Caco-2 (cell line): Measurements from ENCODE around the gene RILP. TPM values are rescaled to one million over a fixed set of nuclear protein-coding genes. Genes with fewer than 3 reads are reported as not detected.
"Not testable (repeated sequence)": the region's sequence is repeated elsewhere in the genome, so short reads cannot be mapped to it uniquely, and the experiment has no call there.

Experiments
- BruUV-seq: library from RNA; stranded (reverse); fragments of 400-500 nt; replicated peaks from 2 replicates; lab custom pipeline; 2021; lab: Mats Ljungman, UMichigan
- CTCF ChIA-PET: fragments of 300-600 bp; sonication (Branson Sonifier 250); formaldehyde crosslinking; loops from one replicate; lab custom pipeline; 2022; ENCODE audit warnings: antibody characterized with exemption; lab: Charles Lee
- POLR2A ChIA-PET: fragments of 300-600 bp; sonication (Branson Sonifier 250); formaldehyde crosslinking; loops from one replicate; lab custom pipeline; 2022; ENCODE audit warnings: antibody characterized with exemption; lab: Charles Lee
- DNase-seq, 2 experiments: peaks; one replicate each; pipeline versions ENCODE4 v3.0.0 to v3.0.0-alpha.2; 2020 to 2022
- H3K27me3 ChIP-seq: replicated peaks from 2 replicates; pipeline ENCODE4 v1.6.0; 2011; ENCODE audit warnings: low read length; ENCODE audit not compliant: control insufficient read depth, insufficient read depth
- H3K36me3 ChIP-seq: 2 replicates; pipeline ENCODE4 v1.5.1; 2011; ENCODE audit warnings: low read length; ENCODE audit not compliant: control insufficient read depth, insufficient read depth
- H3K4me1 ChIP-seq: fragments of 250-450 bp; sonication (Bioruptor Pico); 2 replicates; pipeline ENCODE4 v1.5.1; 2020; ENCODE audit warnings: mild to moderate bottlenecking
- H3K4me3 ChIP-seq: 2 replicates; pipeline ENCODE4 v1.5.1; 2011; ENCODE audit warnings: low read depth, mild to moderate bottlenecking, control low read depth, low read length
- H3K9me3 ChIP-seq: fragments of 250-450 bp; sonication (Bioruptor Pico); 2 replicates; pipeline ENCODE4 v1.5.1; 2020; ENCODE audit warnings: mild to moderate bottlenecking, moderate library complexity
- H3K27ac Mint-ChIP-seq: one replicate; pipeline ENCODE4 v1.8.0; 2022; ENCODE audit warnings: mixed read lengths; ENCODE audit not compliant: unreplicated experiment
- H3K27me3 Mint-ChIP-seq: one replicate; pipeline ENCODE4 v1.8.0; 2022; ENCODE audit warnings: mixed read lengths; ENCODE audit not compliant: insufficient read depth, unreplicated experiment
- H3K36me3 Mint-ChIP-seq: one replicate; pipeline ENCODE4 v1.8.0; 2022; ENCODE audit warnings: mild to moderate bottlenecking, mixed read lengths; ENCODE audit not compliant: insufficient read depth, unreplicated experiment
- H3K4me1 Mint-ChIP-seq: one replicate; pipeline ENCODE4 v1.8.0; 2022; ENCODE audit warnings: low read depth, mixed read lengths; ENCODE audit not compliant: unreplicated experiment
- H3K4me3 Mint-ChIP-seq: one replicate; pipeline ENCODE4 v1.8.0; 2022; ENCODE audit warnings: mild to moderate bottlenecking, moderate library complexity, mixed read lengths; ENCODE audit not compliant: unreplicated experiment
- H3K9me3 Mint-ChIP-seq: one replicate; pipeline ENCODE4 v1.8.0; 2022; ENCODE audit warnings: mixed read lengths; ENCODE audit not compliant: unreplicated experiment
- intact Hi-C: fragments of 100-400 bp; cut with micrococcal nuclease; formaldehyde crosslinking; loops from one replicate; pipeline ENCODE4 v1.10.0; 2022; ENCODE audit not compliant: unreplicated experiment
- total RNA-seq: library from RNA; stranded (reverse); gene quantifications from 2 replicates; pipeline ENCODE4 v1.2.3, GENCODE V29; 2022
- TF ChIP-seq, protein P1 (sequence below), 2 experiments: fragments of 200-600 bp in 1 of 2; IDR thresholded peaks; 1 replicate in 1 of 2; 2 replicates in 1 of 2; pipeline versions ENCODE4 v1.5.1 to v1.8.0; 2011 to 2022; ENCODE audit warnings: antibody characterized with exemption in 1 of 2, control low read depth in 1 of 2, inconsistent platforms in 1 of 2, low read depth in 1 of 2, low read length in 1 of 2, mild to moderate bottlenecking in 1 of 2, moderate library complexity in 1 of 2; ENCODE audit not compliant: insufficient read depth in 1 of 2, severe bottlenecking in 1 of 2, unreplicated experiment in 1 of 2

The RILP gene
- total RNA-seq, 1 experiment from 2014 or later: 4.2 TPM

DNA sequence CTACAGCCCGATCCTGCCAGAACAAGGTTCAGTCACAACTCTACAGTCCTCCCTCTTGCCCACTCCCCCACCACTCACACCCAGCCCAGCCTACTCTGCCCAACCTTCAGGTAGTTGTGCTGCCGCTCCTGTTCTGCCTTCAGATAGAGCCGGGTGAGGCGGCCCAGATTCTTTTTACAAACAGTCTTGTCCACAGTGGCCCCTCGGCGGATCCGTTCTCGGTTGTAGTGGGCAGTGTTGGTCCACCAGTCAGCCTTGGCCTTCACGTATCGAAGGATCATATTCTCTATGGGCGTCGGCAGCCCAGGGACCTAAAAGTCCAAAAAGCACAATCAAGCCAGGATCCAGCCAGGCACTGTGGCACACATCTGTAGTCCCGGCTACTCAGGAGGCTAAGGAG lies 26.7 kb upstream of the RILP start:
- Mint-ChIP-seq H3K9me3 (no peaks in the 10 kb centered on the region), H3K4me1 (no peaks in the 10 kb centered on the region), H3K36me3 (peaks cover 98% of the 10 kb centered on the region), H3K27me3 (no peaks in the 10 kb centered on the region), H3K27ac (no peak overlapping the region), H3K4me3 (no peak overlapping the region)
- peaks cover 17% of the 10 kb centered on the region for H3K36me3 ChIP-seq
- H3K4me3 ChIP-seq: no peak overlapping the region
- H3K4me1 ChIP-seq: no peaks in the 10 kb centered on the region
- no peak for DNase-seq
- BruUV-seq: no TSS peak
- no peaks in the 10 kb centered on the region for H3K9me3 ChIP-seq
- CTCF ChIA-PET: no interaction called here
- TF ChIP-seq, protein P1, sequence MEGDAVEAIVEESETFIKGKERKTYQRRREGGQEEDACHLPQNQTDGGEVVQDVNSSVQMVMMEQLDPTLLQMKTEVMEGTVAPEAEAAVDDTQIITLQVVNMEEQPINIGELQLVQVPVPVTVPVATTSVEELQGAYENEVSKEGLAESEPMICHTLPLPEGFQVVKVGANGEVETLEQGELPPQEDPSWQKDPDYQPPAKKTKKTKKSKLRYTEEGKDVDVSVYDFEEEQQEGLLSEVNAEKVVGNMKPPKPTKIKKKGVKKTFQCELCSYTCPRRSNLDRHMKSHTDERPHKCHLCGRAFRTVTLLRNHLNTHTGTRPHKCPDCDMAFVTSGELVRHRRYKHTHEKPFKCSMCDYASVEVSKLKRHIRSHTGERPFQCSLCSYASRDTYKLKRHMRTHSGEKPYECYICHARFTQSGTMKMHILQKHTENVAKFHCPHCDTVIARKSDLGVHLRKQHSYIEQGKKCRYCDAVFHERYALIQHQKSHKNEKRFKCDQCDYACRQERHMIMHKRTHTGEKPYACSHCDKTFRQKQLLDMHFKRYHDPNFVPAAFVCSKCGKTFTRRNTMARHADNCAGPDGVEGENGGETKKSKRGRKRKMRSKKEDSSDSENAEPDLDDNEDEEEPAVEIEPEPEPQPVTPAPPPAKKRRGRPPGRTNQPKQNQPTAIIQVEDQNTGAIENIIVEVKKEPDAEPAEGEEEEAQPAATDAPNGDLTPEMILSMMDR (IDR thresholded peaks at IDR 0.05; ENCODE audit: insufficient read depth in 1 of 2, low read depth in 1 of 2, low read length in 1 of 2, severe bottlenecking in 1 of 2, unreplicated experiment in 1 of 2): no peak
- intact Hi-C loops: no loop called here
- no peaks in the 10 kb centered on the region for H3K27me3 ChIP-seq
- POLR2A ChIA-PET: no interaction called here

DNA sequence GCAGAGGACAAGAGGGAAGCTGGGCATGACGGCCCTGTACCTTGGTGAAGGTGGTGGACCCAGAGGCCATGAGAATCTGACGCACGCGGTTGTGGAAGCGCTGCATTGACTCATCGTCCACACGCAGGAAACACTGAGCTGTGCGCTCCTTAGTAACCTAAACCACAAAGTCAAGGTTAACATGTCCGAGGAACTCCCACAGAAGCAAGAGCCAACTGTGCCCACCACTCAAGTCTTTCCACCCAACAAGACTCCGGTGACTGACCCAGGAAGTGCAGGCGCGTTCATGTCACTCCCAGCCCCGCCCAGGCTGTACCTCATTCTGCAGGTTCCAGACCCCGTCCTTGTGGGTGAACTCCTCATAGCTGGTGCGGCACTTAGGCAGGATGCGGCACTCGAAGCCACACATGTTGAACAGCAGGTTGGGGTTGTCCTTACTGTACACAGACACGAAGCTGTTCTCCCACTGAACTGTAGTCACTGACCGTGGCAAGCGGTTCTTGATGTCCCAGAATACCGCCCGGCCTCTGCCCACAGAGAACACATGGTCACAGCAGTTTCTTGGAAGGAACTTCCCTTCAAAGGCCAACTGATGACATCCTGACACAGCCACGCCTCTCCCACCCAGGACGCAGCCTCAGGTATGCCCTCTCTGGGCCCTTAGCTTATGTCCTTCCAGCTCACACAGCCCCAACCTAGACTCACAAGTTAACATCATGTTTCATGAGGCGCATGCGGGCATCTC lies 23.5 kb upstream of the RILP start:
- Histone ChIP-seq H3K9me3 (no peaks in the 10 kb centered on the region), H3K4me1 (no peaks in the 10 kb centered on the region), H3K27me3 (no peaks in the 10 kb centered on the region), H3K36me3 (peaks cover 3% of the 10 kb centered on the region), H3K4me3 (no peak overlapping the region)
- H3K36me3 Mint-ChIP-seq: peaks cover 98% of the 10 kb centered on the region
- H3K9me3 Mint-ChIP-seq: no peaks in the 10 kb centered on the region
- H3K4me3 Mint-ChIP-seq: no peak overlapping the region
- intact Hi-C loops: no loop called here
- CTCF ChIA-PET: no interaction called here
- POLR2A ChIA-PET: interaction anchor here (1.1 kb wide), 1 partner anchor 43 kb away, joined by 7 read pairs; no protein-coding TSS in a partner anchor
- BruUV-seq: no TSS peak
- H3K4me1 Mint-ChIP-seq: peaks cover 23% of the 10 kb centered on the region
- DNase-seq: no peak
- no peak overlapping the region for H3K27ac Mint-ChIP-seq
- H3K27me3 Mint-ChIP-seq: no peaks in the 10 kb centered on the region
- TF ChIP-seq, protein P1 (IDR thresholded peaks at IDR 0.05; ENCODE audit: insufficient read depth in 1 of 2, low read depth in 1 of 2, low read length in 1 of 2, severe bottlenecking in 1 of 2, unreplicated experiment in 1 of 2): no peak

DNA sequence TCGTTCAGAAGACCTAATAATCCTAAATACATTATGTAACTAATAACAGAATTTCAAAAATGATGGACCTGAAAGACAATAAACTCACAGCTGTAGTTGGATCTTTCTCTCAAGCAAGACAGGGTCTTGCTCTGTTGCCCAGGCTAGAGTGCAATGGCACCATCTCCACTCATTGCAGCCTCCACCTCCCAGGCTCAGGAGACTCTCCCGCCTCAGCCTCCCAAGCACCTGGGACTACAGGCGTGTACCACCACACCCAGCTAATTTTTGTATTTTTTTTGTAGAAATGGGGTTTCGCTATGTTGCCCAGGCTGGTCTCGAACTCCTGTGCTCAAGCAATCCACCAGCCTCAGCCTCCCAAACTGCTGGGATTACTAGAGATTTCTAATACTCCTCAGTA lies 14.3 kb upstream of the RILP start:
- H3K27me3 ChIP-seq, BruUV-seq, intact Hi-C loops, DNase-seq, H3K4me3 Mint-ChIP-seq, H3K9me3 ChIP-seq, H3K9me3 Mint-ChIP-seq, H3K27ac Mint-ChIP-seq, H3K4me3 ChIP-seq, H3K27me3 Mint-ChIP-seq: not testable (repeated sequence)
- ChIA-PET CTCF (interaction anchor here (0.6 to 1.0 kb wide), 2 partner anchors 15 to 1760 kb away, joined by 3 to 9 read pairs; no protein-coding TSS in a partner anchor), POLR2A (interaction anchor here (1.0 kb wide), 1 partner anchor 14 kb away, joined by 3 read pairs; the partner anchor contains the start of gene RILP)
- Histone ChIP-seq H3K4me1 (peaks cover 12% of the 10 kb centered on the region), H3K36me3 (peaks cover 14% of the 10 kb centered on the region)
- peaks cover 11% of the 10 kb centered on the region for H3K4me1 Mint-ChIP-seq
- peaks cover 99% of the 10 kb centered on the region for H3K36me3 Mint-ChIP-seq
